Activated CD8-positive, alpha-beta memory T cell treated with anti-CD3 and anti-CD28 coated beads, Interleukin-2, amount 10 ng/mL, durations not matched to agents 7 days and 5 days (primary cell): ENCODE data around the gene HEATR5A. TPM values are rescaled to one million over a fixed set of nuclear protein-coding genes. Genes with fewer than 3 reads are reported as not detected.
"Not testable (repeated sequence)": the region's sequence is repeated elsewhere in the genome, so short reads cannot be mapped to it uniquely, and the experiment has no call there.

ENCODE experiments used
- ATAC-seq: fragments of 150-1000 bp; cut with Tn5 transposase; one replicate; pipeline ENCODE4 v1.10.0; 2021; ENCODE audit warnings: moderate library complexity
- CTCF ChIA-PET: fragments of 350-600 bp; sonication (Branson Sonifier 250); formaldehyde crosslinking; loops from one replicate; lab custom pipeline; 2021; ENCODE audit warnings: antibody characterized with exemption; lab: Charles Lee
- DNase-seq: peaks from one replicate; pipeline ENCODE4 v3.0.0-alpha.2; 2020
- H3K27ac Mint-ChIP-seq: one replicate; pipeline ENCODE4 v1.8.0; 2021; ENCODE audit warnings: mild to moderate bottlenecking, mixed read lengths
- H3K27me3 Mint-ChIP-seq: one replicate; pipeline ENCODE4 v1.8.0; 2021; ENCODE audit warnings: mixed read lengths
- H3K36me3 Mint-ChIP-seq: one replicate; pipeline ENCODE4 v1.8.0; 2021; ENCODE audit warnings: mild to moderate bottlenecking, mixed read lengths
- H3K4me1 Mint-ChIP-seq: one replicate; pipeline ENCODE4 v1.8.0; 2021; ENCODE audit warnings: mixed read lengths
- H3K4me3 Mint-ChIP-seq: one replicate; pipeline ENCODE4 v1.8.0; 2021; ENCODE audit warnings: mild to moderate bottlenecking, moderate library complexity, mixed read lengths
- H3K9me3 Mint-ChIP-seq: one replicate; pipeline ENCODE4 v1.8.0; 2022; ENCODE audit warnings: low read depth, mixed read lengths
- total RNA-seq, 2 experiments: library from RNA; stranded (reverse); gene quantifications; one replicate each; pipeline ENCODE4 v1.2.3, GENCODE V29; 2021

HEATR5A gene
- total RNA-seq, 2 experiments from 2014 or later = 8.4 to 18.7 TPM

GRCh38 chr14:31294746-31295405 is 125.5 kb downstream of the HEATR5A start:
- no peaks in the 10 kb centered on the region for H3K9me3 Mint-ChIP-seq
- H3K27ac Mint-ChIP-seq = no peak overlapping the region
- CTCF ChIA-PET = interaction anchor here (0.9 kb wide), 1 partner anchor 32 kb away, joined by 3 read pairs; no protein-coding TSS in a partner anchor
- peaks cover 2% of the 10 kb centered on the region for H3K36me3 Mint-ChIP-seq
- no peak for DNase-seq
- no peak overlapping the region for H3K4me3 Mint-ChIP-seq
- ATAC-seq = no peak
- no peaks in the 10 kb centered on the region for H3K4me1 Mint-ChIP-seq
- no peaks in the 10 kb centered on the region for H3K27me3 Mint-ChIP-seq

- H3K9me3 Mint-ChIP-seq = no peaks in the 10 kb centered on the region
- H3K27ac Mint-ChIP-seq = no peak overlapping the region
- H3K4me3 Mint-ChIP-seq = no peak overlapping the region
- ATAC-seq (no peak), DNase-seq (no peak)
- H3K27me3 Mint-ChIP-seq = no peaks in the 10 kb centered on the region
- CTCF ChIA-PET = no interaction called here
- H3K36me3 Mint-ChIP-seq = peaks cover 2% of the 10 kb centered on the region
- H3K4me1 Mint-ChIP-seq = no peaks in the 10 kb centered on the region
Measured at GRCh38 chr14:31292937-31293616, 127.3 kb downstream of the HEATR5A start.

- H3K27ac Mint-ChIP-seq = no peak overlapping the region
Measured at GRCh38 chr14:31291210-31291609, 129.1 kb downstream of the HEATR5A start.

GRCh38 chr14:31287294-31287972 is 132.9 kb downstream of the HEATR5A start:
- no peaks in the 10 kb centered on the region for H3K9me3 Mint-ChIP-seq
- ATAC-seq (no peak), DNase-seq (no peak)
- CTCF ChIA-PET = interaction anchor here (0.7 kb wide), 1 partner anchor 111 kb away, joined by 3 read pairs; no protein-coding TSS in a partner anchor
- peaks cover 1% of the 10 kb centered on the region for H3K36me3 Mint-ChIP-seq
- peaks cover 11% of the 10 kb centered on the region for H3K4me1 Mint-ChIP-seq
- H3K4me3 Mint-ChIP-seq = no peak overlapping the region
- H3K27ac Mint-ChIP-seq = no peak overlapping the region
- H3K27me3 Mint-ChIP-seq = no peaks in the 10 kb centered on the region

More at GRCh38 chr14:31291210-31291609, 129.1 kb downstream of the HEATR5A start:
- no peak overlapping the region for H3K4me3 Mint-ChIP-seq
- no peak for DNase-seq
- no peak for ATAC-seq
- H3K9me3 Mint-ChIP-seq = no peaks in the 10 kb centered on the region
- H3K4me1 Mint-ChIP-seq = no peaks in the 10 kb centered on the region
- H3K36me3 Mint-ChIP-seq = peaks cover 3% of the 10 kb centered on the region
- no peaks in the 10 kb centered on the region for H3K27me3 Mint-ChIP-seq
- CTCF ChIA-PET = no interaction called here

GRCh38 chr14:31286456-31287293 is 133.7 kb downstream of the HEATR5A start:
- Mint-ChIP-seq H3K4me1 (peaks cover 11% of the 10 kb centered on the region), H3K9me3 (no peaks in the 10 kb centered on the region), H3K27ac (no peak overlapping the region), H3K4me3 (no peak overlapping the region), H3K27me3 (no peaks in the 10 kb centered on the region), H3K36me3 (peaks cover 1% of the 10 kb centered on the region)
- no peak for DNase-seq
- no peak for ATAC-seq
- CTCF ChIA-PET = no interaction called here

- DNase-seq = no peak
- peaks cover 4% of the 10 kb centered on the region for H3K9me3 Mint-ChIP-seq
- no peak for ATAC-seq
- H3K27ac Mint-ChIP-seq = no peak overlapping the region
- peaks cover 11% of the 10 kb centered on the region for H3K4me1 Mint-ChIP-seq
- no peaks in the 10 kb centered on the region for H3K27me3 Mint-ChIP-seq
- H3K36me3 Mint-ChIP-seq = peaks cover 7% of the 10 kb centered on the region
- no peak overlapping the region for H3K4me3 Mint-ChIP-seq
- CTCF ChIA-PET = no interaction called here
Measured at GRCh38 chr14:31283578-31284252, 136.6 kb downstream of the HEATR5A start.

GRCh38 chr14:31283153-31283552 is 137.2 kb downstream of the HEATR5A start:
- peaks cover 4% of the 10 kb centered on the region for H3K9me3 Mint-ChIP-seq
- DNase-seq = no peak
- H3K4me3 Mint-ChIP-seq = no peak overlapping the region
- CTCF ChIA-PET = no interaction called here
- H3K27me3 Mint-ChIP-seq = no peaks in the 10 kb centered on the region
- H3K36me3 Mint-ChIP-seq = peaks cover 9% of the 10 kb centered on the region
- H3K27ac Mint-ChIP-seq = no peak overlapping the region
- no peak for ATAC-seq
- peaks cover 11% of the 10 kb centered on the region for H3K4me1 Mint-ChIP-seq

- peaks cover 11% of the 10 kb centered on the region for H3K4me1 Mint-ChIP-seq
- DNase-seq = no peak
- H3K27me3 Mint-ChIP-seq = no peaks in the 10 kb centered on the region
- peaks cover 9% of the 10 kb centered on the region for H3K36me3 Mint-ChIP-seq
- H3K27ac Mint-ChIP-seq = no peak overlapping the region
- CTCF ChIA-PET = no interaction called here
- no peak overlapping the region for H3K4me3 Mint-ChIP-seq
- no peak for ATAC-seq
- H3K9me3 Mint-ChIP-seq = peaks cover 8% of the 10 kb centered on the region
Measured at GRCh38 chr14:31280871-31281220, 139.5 kb downstream of the HEATR5A start.

GRCh38 chr14:31280132-31280870 is 140.0 kb downstream of the HEATR5A start:
- DNase-seq (no peak), ATAC-seq (no peak)
- CTCF ChIA-PET = no interaction called here
- H3K27ac Mint-ChIP-seq = no peak overlapping the region
- H3K9me3 Mint-ChIP-seq = peaks cover 8% of the 10 kb centered on the region
- no peaks in the 10 kb centered on the region for H3K27me3 Mint-ChIP-seq
- peaks cover 11% of the 10 kb centered on the region for H3K36me3 Mint-ChIP-seq
- H3K4me1 Mint-ChIP-seq = peaks cover 11% of the 10 kb centered on the region
- H3K4me3 Mint-ChIP-seq = no peak overlapping the region

GRCh38 chr14:31278883-31279282 is 141.5 kb downstream of the HEATR5A start:
- Mint-ChIP-seq H3K4me1 (peaks cover 12% of the 10 kb centered on the region), H3K27me3 (no peaks in the 10 kb centered on the region), H3K36me3 (peaks cover 12% of the 10 kb centered on the region), H3K27ac (no peak overlapping the region), H3K9me3 (peaks cover 8% of the 10 kb centered on the region), H3K4me3 (no peak overlapping the region)
- CTCF ChIA-PET = no interaction called here
- DNase-seq (no peak), ATAC-seq (no peak)

GRCh38 chr14:31277085-31277484 is 143.3 kb downstream of the HEATR5A start:
- peaks cover 12% of the 10 kb centered on the region for H3K9me3 Mint-ChIP-seq
- ATAC-seq = no peak
- H3K4me1 Mint-ChIP-seq = peaks cover 13% of the 10 kb centered on the region
- no peaks in the 10 kb centered on the region for H3K27me3 Mint-ChIP-seq
- no peak for DNase-seq
- CTCF ChIA-PET = no interaction called here
- H3K27ac Mint-ChIP-seq = no peak overlapping the region
- H3K4me3 Mint-ChIP-seq = no peak overlapping the region
- H3K36me3 Mint-ChIP-seq = peaks cover 12% of the 10 kb centered on the region

GRCh38 chr14:31276417-31276816 is 143.9 kb downstream of the HEATR5A start:
- DNase-seq, ATAC-seq, H3K4me3 Mint-ChIP-seq, H3K27ac Mint-ChIP-seq, CTCF ChIA-PET, H3K27me3 Mint-ChIP-seq: not testable (repeated sequence)
- peaks cover 12% of the 10 kb centered on the region for H3K36me3 Mint-ChIP-seq
- peaks cover 13% of the 10 kb centered on the region for H3K4me1 Mint-ChIP-seq
- peaks cover 12% of the 10 kb centered on the region for H3K9me3 Mint-ChIP-seq
